HCT116 (cell line): Measurements from ENCODE around the gene ABTB2.

ENCODE experiments used
- CTCF ChIP-seq, 3 experiments: fragments of 200-600 bp in 1 of 3; sonication (generic) in 1 of 3; IDR thresholded peaks in 2 of 3; conservative IDR thresholded peaks in 1 of 3; 2 replicates each; pipeline ENCODE4 v1.5.1; 2012 to 2017; ENCODE audit warnings: low read depth in 2 of 3, low read length in 2 of 3, antibody characterized with exemption in 1 of 3, borderline replicate concordance in 1 of 3, control low read depth in 1 of 3, mild to moderate bottlenecking in 1 of 3, mixed read lengths in 1 of 3, mixed run types in 1 of 3, moderate library complexity in 1 of 3; ENCODE audit not compliant: insufficient read depth in 1 of 3
- EZH2phosphoT487 ChIP-seq: fragments of 200-600 bp; IDR thresholded peaks from 2 replicates; pipeline ENCODE4 v1.6.1; 2018; ENCODE audit warnings: antibody characterized with exemption, borderline replicate concordance
- POLR2A ChIP-seq: IDR thresholded peaks from 2 replicates; pipeline ENCODE4 v1.7.0; 2011; ENCODE audit warnings: borderline replicate concordance; ENCODE audit not compliant: insufficient read depth, insufficient read length; ENCODE audit errors: extremely low read depth
- POLR2AphosphoS5 ChIP-seq: IDR thresholded peaks from 2 replicates; pipeline ENCODE4 v1.6.1; 2011; ENCODE audit warnings: mild to moderate bottlenecking, low read depth, low read length, moderate library complexity
- ZNF274 ChIP-seq: fragments of 200-500 bp; sonication (Bioruptor generic); IDR thresholded peaks from 2 replicates; pipeline ENCODE4 v1.6.1; 2014; ENCODE audit warnings: mild to moderate bottlenecking, low read depth, low read length, inconsistent platforms
- TF ChIP-seq, protein P1 (sequence below): IDR thresholded peaks from 2 replicates; pipeline ENCODE4 v1.6.1; 2012

DNA sequence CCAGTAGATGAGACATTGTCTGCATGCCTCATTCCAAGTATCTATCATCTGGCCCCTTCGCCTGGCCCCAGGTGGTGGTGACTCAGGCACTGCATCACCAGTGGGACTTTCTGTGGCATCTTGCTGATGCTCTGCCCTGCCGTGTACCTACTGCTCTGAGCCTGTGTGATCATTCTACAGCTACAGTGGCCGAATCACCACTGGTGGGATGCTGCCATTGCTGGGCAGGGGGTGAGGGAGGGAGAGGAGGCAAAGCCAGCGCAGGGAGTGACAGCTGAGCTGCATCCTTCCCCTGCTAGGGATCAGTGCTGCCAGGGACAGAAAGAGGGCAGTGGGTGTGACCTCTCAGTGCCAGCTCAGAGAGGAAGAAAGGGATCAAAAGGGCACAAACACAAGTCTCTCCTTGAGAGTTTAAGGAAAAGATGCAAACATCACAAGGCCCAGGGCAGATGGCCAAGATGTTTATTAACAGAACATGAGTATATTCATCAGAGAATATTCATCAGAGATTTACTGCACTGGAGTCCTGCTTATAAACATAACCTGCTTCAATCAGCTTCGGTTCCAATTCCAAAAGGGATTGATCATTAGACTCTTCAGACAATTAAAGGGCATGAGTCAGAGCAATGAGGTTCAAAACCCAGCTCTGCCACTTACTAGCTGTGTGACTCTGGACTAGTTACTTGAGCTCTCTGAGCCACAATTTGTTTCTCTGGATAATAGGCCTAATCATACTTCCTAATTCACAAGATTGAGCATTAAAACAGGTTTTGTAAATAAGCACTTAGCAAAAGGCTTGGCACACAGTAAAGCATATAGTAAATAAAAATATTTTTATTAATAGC is 142.6 kb downstream of the ABTB2 start:
- TF ChIP-seq ZNF274 (no peak), CTCF (IDR thresholded peaks at IDR 0.05 in 2 of 3, conservative IDR thresholded peaks at IDR 0.05 in 1 of 3; ENCODE audit: borderline replicate concordance in 1 of 3, insufficient read depth in 1 of 3, low read depth in 2 of 3, low read length in 2 of 3) (no peak), POLR2AphosphoS5 (no peak), POLR2A (no peak), EZH2phosphoT487 (no peak)
- TF ChIP-seq, protein P1, sequence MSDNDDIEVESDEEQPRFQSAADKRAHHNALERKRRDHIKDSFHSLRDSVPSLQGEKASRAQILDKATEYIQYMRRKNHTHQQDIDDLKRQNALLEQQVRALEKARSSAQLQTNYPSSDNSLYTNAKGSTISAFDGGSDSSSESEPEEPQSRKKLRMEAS = 0 out of 2 replicates have a peak, but pooled peaks have one; percentile 34
